Effector memory CD4-positive, alpha-beta T cell (primary cell): ENCODE measurements around the gene ARHGAP26.
"Not testable (repeated sequence)": the region's sequence is repeated elsewhere in the genome, so short reads cannot be mapped to it uniquely, and the experiment has no call there.

Experiments
- DNase-seq, 3 donors: peaks; one replicate each; pipeline ENCODE4 v3.0.0-alpha.2; 2020
- H3K27ac ChIP-seq: 2 replicates; pipeline ENCODE4 v1.7.0; 2013; ENCODE audit warnings: mild to moderate bottlenecking, low read length, moderate library complexity; ENCODE audit not compliant: insufficient read depth, poor library complexity, severe bottlenecking
- H3K27me3 ChIP-seq: replicated peaks from 2 replicates; pipeline ENCODE4 v1.7.0; 2013; ENCODE audit warnings: mild to moderate bottlenecking, low read length; ENCODE audit not compliant: insufficient read depth, control insufficient read depth, poor library complexity, severe bottlenecking
- H3K36me3 ChIP-seq: 2 replicates; pipeline ENCODE4 v1.7.0; 2013; ENCODE audit warnings: mild to moderate bottlenecking, low read length, moderate library complexity; ENCODE audit not compliant: control insufficient read depth, insufficient read depth
- H3K4me1 ChIP-seq: 2 replicates; pipeline ENCODE4 v1.7.0; 2013; ENCODE audit warnings: low read length, mild to moderate bottlenecking; ENCODE audit not compliant: control insufficient read depth, insufficient read depth, poor library complexity, severe bottlenecking
- H3K4me3 ChIP-seq: 2 replicates; pipeline ENCODE4 v1.7.0; 2013; ENCODE audit warnings: low read length, low read depth, mild to moderate bottlenecking; ENCODE audit not compliant: insufficient read depth, poor library complexity, severe bottlenecking
- H3K9me3 ChIP-seq: 2 replicates; pipeline ENCODE4 v1.7.0; 2013; ENCODE audit warnings: mild to moderate bottlenecking, low read length, moderate library complexity; ENCODE audit not compliant: control insufficient read depth

Gene ARHGAP26

DNA sequence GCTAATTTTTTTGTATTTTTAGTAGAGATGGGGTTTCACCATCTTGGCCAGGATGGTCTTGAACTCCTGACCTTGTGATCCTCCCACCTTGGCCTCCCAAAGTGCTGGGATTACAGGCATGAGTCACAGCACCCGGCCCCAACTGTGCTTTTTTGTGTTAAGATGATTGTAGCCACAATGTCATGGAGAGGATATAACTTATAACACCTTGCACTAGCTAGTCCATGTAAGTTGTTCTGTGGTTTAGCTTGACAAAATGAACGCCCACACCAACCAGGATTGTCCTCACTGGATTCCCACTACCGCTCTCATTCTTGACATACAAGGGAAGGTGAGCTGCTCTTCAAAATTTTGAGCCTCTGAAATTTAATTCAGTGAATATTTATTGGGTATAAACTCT is 182.7 kb downstream of the ARHGAP26 start:
- not testable (repeated sequence) for H3K36me3 ChIP-seq, H3K27ac ChIP-seq, DNase-seq, H3K4me3 ChIP-seq, H3K9me3 ChIP-seq, H3K4me1 ChIP-seq, H3K27me3 ChIP-seq

DNA sequence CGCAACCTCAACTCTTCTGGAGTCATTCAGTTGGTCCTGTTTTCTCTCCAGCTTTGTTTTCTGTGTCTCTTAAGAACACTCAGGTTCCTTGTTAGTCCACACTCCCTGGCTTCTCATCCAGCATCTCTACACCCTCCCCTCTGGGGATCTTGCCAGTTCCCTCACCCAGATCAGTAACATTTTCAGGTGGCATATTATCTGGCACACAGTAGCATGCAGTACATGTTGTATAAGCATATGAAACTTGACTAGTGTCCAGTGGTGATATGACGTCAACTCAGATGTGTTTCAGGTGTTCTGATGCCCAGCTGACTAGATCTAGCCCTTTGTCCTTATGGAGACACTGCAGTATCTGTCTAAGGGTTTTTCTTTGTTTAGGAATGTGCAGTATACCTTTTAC is 184.3 kb downstream of the ARHGAP26 start:
- DNase-seq: no peak
- Histone ChIP-seq H3K36me3 (no peaks in the 10 kb centered on the region), H3K27me3 (no peaks in the 10 kb centered on the region), H3K4me3 (no peak overlapping the region), H3K4me1 (no peaks in the 10 kb centered on the region), H3K27ac (no peak overlapping the region), H3K9me3 (no peaks in the 10 kb centered on the region)

DNA sequence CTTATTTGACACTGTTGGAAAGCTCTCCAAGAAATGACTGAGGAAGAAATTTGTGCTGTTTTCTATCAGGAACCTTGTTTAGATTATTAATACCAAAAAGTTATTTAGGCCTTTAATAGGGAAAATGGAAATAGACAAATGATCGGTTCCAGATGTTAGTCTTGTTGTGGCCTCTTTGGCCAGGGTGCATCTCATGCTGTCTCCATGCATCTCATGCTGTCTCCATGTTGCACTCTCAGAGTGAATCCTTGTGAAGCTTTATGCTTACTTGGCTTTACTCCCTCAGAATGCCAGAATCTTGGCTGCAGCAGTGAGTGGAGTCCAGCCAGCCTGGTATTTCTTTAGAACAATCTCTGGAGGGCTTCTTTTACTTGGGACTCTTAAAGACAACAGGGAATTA is 185.5 kb downstream of the ARHGAP26 start:
- H3K4me1 ChIP-seq: no peaks in the 10 kb centered on the region
- no peak for DNase-seq
- H3K4me3 ChIP-seq: no peak overlapping the region
- no peaks in the 10 kb centered on the region for H3K27me3 ChIP-seq
- no peak overlapping the region for H3K27ac ChIP-seq
- no peaks in the 10 kb centered on the region for H3K9me3 ChIP-seq
- H3K36me3 ChIP-seq: no peaks in the 10 kb centered on the region

DNA sequence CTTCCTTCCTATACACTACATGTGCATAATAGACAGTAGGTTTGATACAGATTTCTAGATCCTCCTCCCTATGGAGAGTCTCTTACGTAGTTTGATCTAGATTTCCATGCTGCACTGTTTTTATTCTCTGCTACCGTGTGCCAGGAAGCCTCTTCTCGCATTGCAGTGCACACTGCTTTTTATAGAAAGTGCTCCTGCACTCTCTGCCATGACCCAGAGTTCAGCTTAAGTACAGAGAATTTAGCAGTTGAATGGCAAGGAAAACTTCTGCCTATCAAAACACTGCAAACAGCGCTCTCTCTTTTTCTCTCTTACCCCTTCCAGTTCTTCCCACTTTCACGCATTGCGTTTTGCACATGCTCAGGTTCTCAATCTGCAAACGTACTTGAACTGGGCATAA is 187.4 kb downstream of the ARHGAP26 start:
- DNase-seq: no peak
- H3K4me1 ChIP-seq: no peaks in the 10 kb centered on the region
- no peak overlapping the region for H3K27ac ChIP-seq
- no peak overlapping the region for H3K4me3 ChIP-seq
- H3K27me3 ChIP-seq: no peaks in the 10 kb centered on the region
- no peaks in the 10 kb centered on the region for H3K9me3 ChIP-seq
- no peaks in the 10 kb centered on the region for H3K36me3 ChIP-seq

DNA sequence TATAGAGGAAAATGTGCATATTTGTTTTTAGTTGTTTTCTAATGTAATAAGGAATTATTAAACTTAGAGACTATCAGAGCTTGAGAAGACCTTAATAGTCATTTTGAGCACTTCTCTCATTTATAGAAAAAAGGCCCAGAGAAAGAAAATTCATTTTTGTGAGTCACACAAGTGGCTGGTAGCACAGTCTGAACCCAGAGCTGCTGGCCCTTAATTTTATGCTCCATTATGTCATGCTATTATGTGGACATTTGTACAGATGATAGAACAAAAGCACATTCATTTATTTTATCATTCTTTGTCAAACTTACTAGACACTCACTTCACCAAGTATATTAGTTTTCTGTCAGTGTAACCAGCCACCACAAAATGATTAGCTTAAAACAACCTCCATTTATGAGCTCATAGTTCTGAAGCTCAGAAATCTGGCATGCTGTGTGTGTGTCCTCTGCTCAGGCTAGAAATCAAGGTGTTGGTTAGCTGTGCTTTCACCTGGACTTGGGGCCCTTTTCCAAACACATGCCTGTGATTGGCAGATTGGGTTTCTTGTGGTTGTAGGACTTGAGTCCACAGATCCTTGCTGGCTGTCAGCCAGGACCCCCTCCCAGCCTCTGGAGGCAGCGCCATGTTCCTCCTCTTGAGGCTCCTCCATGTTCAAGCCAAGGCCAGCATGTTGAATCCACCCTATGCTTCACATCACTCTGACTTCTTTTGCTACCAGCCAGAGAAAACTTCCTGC is 188.9 kb downstream of the ARHGAP26 start:
- no peaks in the 10 kb centered on the region for H3K4me1 ChIP-seq
- no peak overlapping the region for H3K27ac ChIP-seq
- H3K9me3 ChIP-seq: no peaks in the 10 kb centered on the region
- no peak overlapping the region for H3K4me3 ChIP-seq
- no peaks in the 10 kb centered on the region for H3K36me3 ChIP-seq
- no peak for DNase-seq
- no peaks in the 10 kb centered on the region for H3K27me3 ChIP-seq

DNA sequence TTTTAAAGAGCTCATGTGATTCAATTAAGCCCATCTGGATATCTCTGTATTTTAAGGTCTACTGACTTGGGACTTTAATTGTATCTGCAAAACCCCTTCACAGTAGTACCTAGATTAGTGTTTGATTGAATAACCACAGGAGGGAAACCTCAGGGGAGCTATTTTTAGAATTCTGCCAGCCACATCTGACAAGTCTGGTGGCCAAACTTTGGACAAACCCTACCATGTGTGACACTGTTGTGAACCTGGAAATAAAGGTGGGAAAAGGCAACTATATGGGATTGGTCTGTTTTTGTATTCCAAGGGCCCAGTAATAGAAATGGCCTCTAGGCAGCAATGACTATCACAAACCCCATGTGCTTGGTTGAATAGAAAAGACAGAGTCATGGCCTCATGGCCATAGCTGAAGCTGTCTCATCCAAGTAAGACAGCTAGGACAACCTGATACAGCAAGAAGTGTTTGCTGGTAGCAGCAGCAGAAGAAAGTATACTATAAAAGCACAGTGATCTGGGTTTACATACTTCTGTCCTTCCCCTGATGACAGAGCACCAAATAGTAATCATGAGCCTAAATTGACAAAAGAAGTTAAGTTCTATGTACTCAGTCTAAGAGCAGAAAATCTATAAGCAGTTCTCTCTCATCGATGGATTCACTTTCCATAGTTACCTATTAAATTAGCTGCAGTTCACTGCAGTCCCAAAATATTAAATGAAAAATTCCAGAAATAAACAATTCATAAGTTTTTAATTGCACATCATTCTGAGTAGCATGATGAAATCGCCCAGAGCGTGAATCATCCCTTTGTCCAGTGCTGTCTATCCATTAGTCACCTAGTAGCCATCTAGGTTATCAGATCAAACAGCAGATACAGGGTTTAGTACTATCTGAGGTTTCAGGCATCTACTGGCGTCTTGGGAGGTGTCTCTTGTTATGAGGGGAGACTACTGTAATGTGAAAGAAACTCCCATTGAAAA is 189.8 kb downstream of the ARHGAP26 start:
- H3K4me1 ChIP-seq: no peaks in the 10 kb centered on the region
- no peak for DNase-seq
- H3K27ac ChIP-seq: no peak overlapping the region
- H3K4me3 ChIP-seq: no peak overlapping the region
- H3K27me3 ChIP-seq: no peaks in the 10 kb centered on the region
- H3K36me3 ChIP-seq: no peaks in the 10 kb centered on the region
- no peaks in the 10 kb centered on the region for H3K9me3 ChIP-seq

DNA sequence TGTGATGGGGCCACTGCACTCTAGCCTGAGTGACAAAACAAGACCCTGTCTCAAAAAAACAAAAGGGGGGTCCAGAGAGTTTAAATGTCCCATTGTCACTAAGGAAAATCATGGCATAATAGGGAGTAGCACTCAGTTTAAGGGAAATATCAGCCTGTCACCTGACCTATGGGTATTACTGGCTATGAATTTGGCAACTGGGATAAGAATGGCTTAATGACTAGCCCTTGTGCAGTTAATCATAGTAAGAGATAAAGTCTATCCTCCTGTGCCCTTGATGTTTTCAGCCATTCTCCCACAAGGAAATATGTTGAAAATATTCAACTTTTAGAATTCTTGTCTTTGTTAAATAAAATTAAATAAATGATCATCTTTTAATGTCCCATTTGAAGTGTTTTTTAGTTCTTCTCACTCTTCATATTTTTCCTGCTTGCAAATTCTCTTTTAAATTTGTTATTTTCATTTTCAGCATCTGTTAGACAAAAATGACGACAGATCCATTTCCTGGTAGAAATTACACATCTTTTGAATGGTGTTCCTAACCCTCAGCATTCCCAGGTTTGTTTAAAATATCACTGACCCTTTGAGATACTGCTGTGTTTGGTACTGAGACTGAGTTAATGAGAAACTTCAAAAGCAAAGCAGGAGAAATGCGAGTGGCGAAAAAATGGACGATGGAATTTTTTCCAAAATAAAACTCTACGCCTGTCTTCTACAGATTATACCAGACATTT is 191.4 kb downstream of the ARHGAP26 start:
- H3K27ac ChIP-seq: no peak overlapping the region

DNA sequence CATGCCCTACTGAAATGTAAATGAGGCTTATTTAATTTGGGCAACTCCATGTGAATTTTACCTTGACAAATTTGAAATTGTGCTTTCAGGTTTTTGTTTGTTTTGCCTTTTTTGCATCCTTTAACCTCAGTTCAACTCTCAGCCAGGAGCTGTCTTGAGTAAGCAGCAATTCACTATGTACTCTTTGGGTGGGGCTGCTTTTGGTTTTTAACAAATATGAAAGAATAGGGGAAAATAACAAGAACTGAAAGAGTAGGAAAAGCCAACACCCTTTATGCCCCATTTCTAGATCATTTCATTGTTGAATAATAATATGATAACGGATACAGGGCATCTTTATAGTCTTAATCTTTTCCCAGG is 192.0 kb downstream of the ARHGAP26 start:
- Histone ChIP-seq H3K4me3 (no peak overlapping the region), H3K36me3 (no peaks in the 10 kb centered on the region), H3K4me1 (no peaks in the 10 kb centered on the region), H3K9me3 (no peaks in the 10 kb centered on the region), H3K27me3 (no peaks in the 10 kb centered on the region), H3K27ac (no peak overlapping the region)
- no peak for DNase-seq

More for the DNA sequence above, 191.4 kb downstream of the ARHGAP26 start:
- Histone ChIP-seq H3K36me3 (no peaks in the 10 kb centered on the region), H3K9me3 (no peaks in the 10 kb centered on the region), H3K4me1 (no peaks in the 10 kb centered on the region), H3K27me3 (no peaks in the 10 kb centered on the region), H3K4me3 (no peak overlapping the region)
- no peak for DNase-seq

DNA sequence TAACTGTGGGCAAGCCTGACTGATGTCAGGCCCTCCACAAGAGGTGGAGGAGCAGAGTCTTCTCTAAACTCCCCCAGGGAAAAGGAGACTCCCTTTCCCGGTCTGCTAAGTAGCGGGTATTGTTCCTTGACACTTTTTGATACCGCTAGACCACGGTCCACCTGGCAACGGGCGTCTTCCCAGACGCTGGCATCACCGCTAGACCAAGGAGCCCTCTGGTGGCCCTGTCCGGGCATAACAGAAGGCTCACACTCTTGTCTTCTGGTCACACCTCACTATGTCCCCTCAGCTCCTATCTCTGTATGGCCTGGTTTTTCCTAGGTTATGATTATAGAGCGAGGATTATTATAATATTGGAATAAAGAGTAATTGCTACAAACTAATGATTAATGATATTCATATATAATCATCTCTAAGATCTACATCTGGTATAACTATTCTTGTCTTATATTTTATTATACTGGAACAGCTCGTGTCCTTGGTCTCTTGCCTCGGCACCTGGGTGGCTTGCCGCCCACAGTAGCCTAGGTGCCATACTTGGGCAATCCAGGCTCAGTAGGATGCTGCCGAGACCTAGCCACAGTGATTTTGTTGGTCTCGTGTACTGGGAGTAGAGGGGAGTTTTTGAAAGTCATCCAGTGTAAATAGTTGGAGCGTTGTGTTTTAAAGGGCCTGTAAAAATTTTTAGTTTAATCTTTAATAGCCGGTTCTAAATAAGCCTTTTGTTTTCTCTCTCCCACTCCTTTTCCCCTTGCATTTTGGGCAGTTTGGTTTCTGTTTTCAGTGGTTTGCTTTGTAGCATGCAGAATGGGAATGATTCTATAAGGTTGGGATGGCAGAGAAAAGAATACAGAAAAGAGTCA is 195.3 kb downstream of the ARHGAP26 start:
- H3K4me1 ChIP-seq, H3K9me3 ChIP-seq, H3K27ac ChIP-seq, H3K36me3 ChIP-seq, H3K4me3 ChIP-seq, H3K27me3 ChIP-seq, DNase-seq: not testable (repeated sequence)
